NB4 (cell line): ENCODE results near the gene RPN2.

Experiments
- CTCF ChIP-seq: IDR thresholded peaks from one replicate; pipeline ENCODE4 v1.5.1; 2012; ENCODE audit warnings: low read depth, low read length
- MYC ChIP-seq: IDR thresholded peaks from 2 replicates; pipeline ENCODE4 v1.6.1; 2011; ENCODE audit warnings: low read depth, low read length
- POLR2A ChIP-seq: IDR thresholded peaks from 2 replicates; pipeline ENCODE4 v1.6.1; 2011; ENCODE audit warnings: mild to moderate bottlenecking; ENCODE audit not compliant: insufficient read length; ENCODE audit errors: extremely low read depth

GRCh38 chr20:37218441-37218840 lies 39.3 kb downstream of the RPN2 start:
- no peak for TF ChIP-seq CTCF
- TF ChIP-seq POLR2A = no peak
- no peak for TF ChIP-seq MYC
